GOT3 (cell line): ENCODE data around the gene EZH2.

Experiments used
- DNase-seq: peaks from one replicate; lab custom pipeline; 2025; ENCODE audit warnings: mixed read lengths; lab: John Stamatoyannopoulos, UW

The EZH2 gene

GRCh38 chr7:148804343-148805235, 79.5 kb downstream of the EZH2 start:
- DNase-seq: no peak

DNA sequence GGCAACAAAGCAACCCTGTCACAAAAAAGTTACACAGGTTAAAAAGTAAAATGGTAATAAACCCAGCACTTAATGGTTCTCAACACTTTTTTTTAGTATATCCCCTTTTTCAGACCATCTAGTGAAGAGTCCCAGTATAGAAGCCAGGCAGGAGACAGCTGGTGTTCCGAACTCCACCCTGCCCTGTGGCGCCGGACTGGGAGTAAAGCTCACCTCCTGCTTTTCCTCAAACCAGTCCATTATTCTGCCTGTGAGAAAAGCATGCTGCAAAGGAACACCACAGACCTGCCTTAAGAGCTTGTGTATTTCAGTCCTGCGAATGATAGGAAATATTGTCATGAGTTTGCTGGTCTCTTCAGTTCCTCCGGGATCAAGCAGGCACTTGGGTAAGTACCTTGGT, 81.0 kb downstream of the EZH2 start:
- no peak for DNase-seq

DNA sequence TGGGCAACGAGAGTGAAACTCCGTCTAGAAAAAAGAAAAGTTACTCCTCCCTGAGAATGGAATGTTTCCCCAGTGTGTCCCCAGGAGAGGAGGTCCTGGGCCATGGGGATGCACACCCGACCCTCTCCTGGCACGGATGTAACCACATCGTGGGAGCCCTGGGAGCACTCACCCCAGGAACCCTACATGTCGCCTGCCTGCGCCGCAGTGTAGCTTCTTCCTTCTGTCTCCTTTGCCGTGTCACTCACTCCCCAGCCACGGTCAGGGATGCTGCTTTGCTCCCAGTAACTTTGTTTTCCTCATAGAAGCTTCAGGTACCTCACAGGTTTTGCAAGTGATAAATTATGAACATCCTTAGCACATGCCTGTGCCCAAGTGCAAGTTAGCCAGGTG, 82.0 kb downstream of the EZH2 start:
- DNase-seq: no peak

DNA sequence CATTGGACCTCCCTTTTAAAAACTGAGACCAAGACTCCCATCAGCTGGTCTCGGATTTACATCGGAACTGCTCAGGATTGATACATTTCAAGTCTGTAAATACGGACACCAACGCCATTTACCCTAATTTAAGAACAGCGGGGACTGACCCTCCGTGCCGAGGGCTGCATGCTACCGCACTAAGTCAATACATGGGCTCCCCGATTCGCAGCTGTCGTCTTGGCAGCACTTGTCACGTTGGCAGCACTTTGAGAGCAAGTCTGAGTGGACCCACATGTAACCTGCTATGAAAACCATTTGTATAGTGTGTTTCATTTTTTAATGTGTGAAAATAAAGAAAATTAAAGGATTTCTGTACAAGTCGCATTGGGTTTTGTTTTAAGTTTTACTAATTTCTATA, 83.4 kb downstream of the EZH2 start:
- DNase-seq: no peak

GRCh38 chr7:148799893-148800555, 84.1 kb downstream of the EZH2 start:
- DNase-seq: no peak

GRCh38 chr7:148796841-148797240, 87.2 kb downstream of the EZH2 start:
- DNase-seq: no peak

DNA sequence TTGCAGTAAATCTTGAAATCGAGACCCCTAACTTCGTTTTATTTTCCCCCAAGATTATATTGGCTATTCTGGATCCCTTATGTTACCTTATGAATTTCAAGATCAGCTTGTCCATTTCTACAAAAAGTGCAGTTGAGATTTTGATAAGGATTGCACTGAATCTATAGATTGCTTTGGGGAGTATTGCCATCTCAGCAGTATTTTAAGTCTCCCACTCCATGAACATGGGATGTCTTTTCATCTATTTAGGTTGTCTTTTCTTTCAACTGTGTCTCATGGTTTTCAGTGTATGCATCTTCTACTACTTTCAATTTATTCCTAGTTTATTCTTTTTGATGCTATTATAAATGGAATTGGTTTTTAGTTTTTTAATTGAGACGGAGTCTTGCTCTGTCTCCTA, 89.6 kb downstream of the EZH2 start:
- no peak for DNase-seq

GRCh38 chr7:148793590-148793989, 90.5 kb downstream of the EZH2 start:
- no peak for DNase-seq

DNA sequence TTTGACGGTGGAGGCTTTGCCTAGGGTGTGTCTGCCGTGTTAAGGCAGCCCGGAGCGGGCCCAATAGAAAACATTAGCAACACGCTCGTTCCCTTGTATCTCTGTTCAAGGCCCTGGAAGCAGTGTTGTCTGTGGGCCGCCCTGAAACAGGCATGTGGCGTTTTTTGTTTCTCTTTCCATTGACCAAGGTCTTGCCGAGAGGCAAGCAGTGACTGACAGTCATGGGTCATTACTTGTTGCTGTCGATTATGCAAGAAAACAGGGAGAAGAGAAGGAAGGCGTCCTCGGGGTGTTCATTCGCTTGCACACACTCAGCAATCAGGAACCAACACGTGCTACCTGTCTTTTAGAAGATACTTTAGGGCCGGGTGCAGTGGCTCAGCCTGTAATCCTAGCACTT, 92.5 kb downstream of the EZH2 start:
- DNase-seq: no peak

GRCh38 chr7:148790850-148791249, 93.2 kb downstream of the EZH2 start:
- DNase-seq: no peak

DNA sequence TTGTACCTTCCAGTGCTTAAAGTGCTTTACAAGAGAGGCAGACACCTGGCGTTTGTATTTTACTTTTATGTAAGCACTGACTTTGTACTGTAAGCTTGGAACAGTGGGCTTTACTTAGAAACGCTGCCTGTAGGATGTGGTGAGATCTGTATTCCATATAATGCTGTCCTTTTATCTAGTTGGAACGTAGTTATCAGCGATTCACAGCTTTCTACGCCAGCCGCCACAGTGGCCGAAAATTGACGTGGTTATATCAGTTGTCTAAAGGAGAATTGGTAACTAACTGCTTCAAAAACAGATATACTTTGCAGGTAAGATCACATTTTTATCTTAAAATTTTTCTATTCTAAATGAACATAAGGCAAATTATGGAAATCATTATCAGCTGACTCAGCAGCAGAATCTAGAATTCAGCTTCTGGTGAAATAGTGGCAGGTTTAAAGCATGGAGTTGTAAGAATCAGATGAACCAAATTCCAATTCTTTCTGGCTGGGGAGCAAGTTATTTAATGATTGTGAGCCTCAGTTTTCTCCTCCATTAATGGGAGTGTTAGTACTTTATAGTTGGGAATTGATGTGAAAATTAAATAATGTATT, 93.9 kb downstream of the EZH2 start:
- no peak for DNase-seq

DNA sequence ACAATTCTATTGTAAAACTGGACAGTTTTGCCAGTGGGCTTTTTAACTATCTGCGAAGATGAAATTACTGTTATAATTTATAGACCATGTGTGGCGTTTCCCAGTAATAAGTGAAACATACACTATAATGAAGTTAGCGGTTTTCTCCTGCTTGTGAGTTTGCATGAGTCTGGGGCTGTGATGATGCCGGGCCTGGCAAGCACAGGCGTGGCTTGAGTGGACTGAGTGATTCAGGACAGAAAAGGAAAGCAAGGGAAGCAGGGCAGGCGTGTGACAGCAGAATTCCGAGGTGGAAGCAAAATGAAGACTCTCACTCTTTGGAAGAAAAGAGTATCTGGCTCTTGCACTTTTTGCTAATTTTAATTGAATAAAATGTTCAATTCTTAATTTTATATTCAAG, 94.9 kb downstream of the EZH2 start:
- DNase-seq: no peak

GRCh38 chr7:148787571-148788295, 96.4 kb downstream of the EZH2 start:
- no peak for DNase-seq

DNA sequence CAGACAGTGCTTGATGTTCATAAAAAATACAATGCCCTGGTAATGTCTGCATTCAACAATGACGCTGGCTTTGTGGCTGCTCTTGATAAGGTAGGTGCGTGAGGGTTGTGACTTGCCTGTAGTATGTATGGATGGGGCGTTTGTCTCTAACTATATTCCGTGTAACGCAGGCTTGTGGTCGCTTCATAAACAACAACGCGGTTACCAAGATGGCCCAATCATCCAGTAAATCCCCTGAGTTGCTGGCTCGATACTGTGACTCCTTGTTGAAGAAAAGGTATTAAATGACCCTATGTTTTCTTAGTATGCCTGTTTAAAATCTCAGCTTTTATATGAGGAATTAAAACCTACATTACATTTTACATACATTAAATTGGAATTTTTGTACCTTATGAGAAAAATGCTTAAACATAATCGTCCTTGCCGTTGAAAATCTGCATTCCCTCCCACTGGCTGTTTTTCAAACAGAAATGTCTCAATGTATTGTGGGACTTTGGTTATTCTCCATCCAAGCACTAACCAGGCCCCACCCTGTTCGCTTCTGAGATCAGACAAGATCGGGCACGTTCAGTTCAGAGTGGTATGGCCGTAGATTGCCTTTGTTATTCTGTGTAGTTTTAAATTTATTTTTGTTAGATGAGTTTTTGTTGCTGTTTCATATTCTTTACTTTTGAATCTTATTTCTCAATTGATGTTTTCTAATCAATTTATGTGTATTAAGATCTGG, 100.1 kb downstream of the EZH2 start:
- no peak for DNase-seq

- no peak for DNase-seq
Measured at GRCh38 chr7:148782757-148783456, 101.2 kb downstream of the EZH2 start.

DNA sequence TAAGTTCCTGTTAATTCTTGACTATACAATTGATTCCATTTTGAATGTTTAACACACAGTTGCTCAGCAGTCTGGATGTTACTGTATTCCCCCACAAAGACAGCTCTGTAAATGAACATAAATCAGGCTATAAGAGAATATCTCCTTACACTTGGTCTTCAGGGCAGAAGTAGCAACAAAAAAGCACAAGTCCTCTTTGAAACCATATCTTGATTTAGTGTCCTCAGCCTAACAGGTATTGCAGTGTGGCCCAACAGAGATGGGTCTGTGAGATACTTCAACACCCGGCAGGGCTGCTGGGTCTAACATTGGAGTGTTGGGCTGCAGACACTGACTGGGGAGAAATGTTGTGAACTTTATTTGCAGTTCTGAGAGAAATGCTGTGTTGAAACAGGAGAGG, 109.6 kb downstream of the EZH2 start:
- no peak for DNase-seq

- no peak for DNase-seq
Measured at GRCh38 chr7:148773334-148773733, 110.8 kb downstream of the EZH2 start.

DNA sequence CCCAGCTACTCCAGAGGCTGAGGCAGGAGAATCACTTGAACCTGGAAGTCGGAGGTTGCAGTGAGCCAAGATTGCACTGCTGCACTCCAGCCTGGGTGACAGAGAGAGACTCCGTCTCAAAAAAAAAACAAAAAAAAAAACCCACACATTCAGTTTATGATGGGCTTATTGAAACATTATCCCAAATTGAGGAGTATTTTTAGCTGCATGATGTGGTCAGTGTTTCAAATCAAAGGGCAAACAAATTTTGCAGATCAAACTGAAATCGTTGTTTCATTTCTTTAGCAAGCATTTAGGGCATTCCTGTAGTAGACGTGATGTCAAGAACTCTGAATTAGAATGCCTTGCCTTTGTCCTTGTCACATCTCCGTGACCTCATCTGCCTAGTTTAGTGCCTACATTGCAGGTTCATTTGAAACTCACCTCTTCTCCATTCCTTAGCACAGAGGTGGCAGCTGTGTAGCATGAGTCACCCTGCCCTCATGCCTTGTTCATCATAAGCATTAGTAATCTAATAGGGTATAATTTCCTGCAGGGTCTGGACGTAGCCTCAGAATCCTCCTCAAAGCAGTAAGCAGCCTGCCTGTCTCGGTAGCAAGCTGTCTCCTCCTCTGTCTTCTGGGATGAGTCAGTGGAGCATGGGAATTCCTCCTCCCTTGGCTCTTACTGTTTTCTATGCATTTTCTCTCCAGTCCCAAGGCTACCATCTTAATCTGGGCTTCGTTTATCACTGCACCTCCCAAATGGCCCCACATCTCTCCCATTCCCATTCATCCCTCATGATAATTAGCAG, 111.6 kb downstream of the EZH2 start:
- no peak for DNase-seq

GRCh38 chr7:148770004-148770403, 114.1 kb downstream of the EZH2 start:
- DNase-seq: no peak

- DNase-seq: no peak
Measured at GRCh38 chr7:148763622-148764021, 120.5 kb downstream of the EZH2 start.
